BE2C (cell line): ENCODE data around the gene AP1M2.

Source experiments
- DNase-seq: peaks from one replicate; pipeline ENCODE4 v3.0.0-alpha.2; 2020
- H3K27me3 ChIP-seq: fragments of 250-450 bp; sonication (Bioruptor Pico); 2 replicates; pipeline ENCODE4 v1.5.1; 2020; ENCODE audit warnings: mild to moderate bottlenecking
- H3K36me3 ChIP-seq: fragments of 250-450 bp; sonication (Bioruptor Pico); 2 replicates; pipeline ENCODE4 v1.5.1; 2020; ENCODE audit warnings: mild to moderate bottlenecking
- H3K4me1 ChIP-seq: fragments of 250-450 bp; sonication (Bioruptor Pico); 2 replicates; pipeline ENCODE4 v1.5.1; 2020
- H3K4me3 ChIP-seq: 2 replicates; pipeline ENCODE4 v1.5.1; 2011; ENCODE audit warnings: low read depth, low read length
- H3K9me3 ChIP-seq: fragments of 250-450 bp; sonication (Bioruptor Pico); 2 replicates; pipeline ENCODE4 v1.5.1; 2020
- TF ChIP-seq, protein P1 (sequence below): IDR thresholded peaks from 2 replicates; pipeline ENCODE4 v1.5.1; 2012; ENCODE audit warnings: mild to moderate bottlenecking, low read depth, low read length

AP1M2 gene

DNA sequence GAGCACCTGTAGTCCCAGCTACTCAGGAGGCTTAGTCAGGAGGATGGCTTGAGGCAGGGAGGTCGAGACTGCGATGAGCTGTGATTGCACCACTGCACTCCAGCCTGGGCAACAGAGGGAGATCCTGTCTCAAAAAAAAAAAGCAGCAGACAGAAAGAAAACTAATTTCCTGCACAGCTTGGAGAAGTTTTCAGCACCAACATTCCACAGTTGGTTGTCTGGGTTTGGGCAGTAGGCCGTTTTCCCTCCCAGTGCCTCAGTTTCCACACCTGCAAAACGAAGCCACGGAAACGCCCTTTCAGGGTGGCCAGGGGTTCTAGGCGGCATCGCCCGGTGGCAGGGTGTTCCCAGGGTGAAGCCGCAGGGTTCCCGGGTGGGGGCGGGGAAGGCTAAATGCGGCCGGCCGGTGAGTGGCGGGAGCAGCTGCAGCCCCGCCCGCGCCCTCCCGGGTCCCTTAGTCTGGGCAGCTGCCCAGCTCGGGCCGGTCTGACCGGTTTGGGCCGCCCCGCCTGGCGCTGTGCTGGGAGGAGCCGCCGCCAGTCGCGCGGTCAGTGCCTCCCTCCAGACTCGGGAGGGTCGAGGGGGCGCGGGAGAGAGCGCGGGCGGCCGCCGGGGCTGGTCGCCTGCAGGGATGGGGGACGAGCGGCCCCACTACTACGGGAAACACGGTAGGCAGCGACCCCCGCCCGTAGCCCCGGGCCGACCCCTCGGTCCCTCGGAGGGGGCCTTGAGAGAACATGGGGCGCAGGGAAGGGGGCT lies 38.1 kb upstream of the AP1M2 start, which contains the start of gene SLC44A2:
Gene SLC44A2, plus strand, starts transcription at position 551 of the 759 bp plus-strand sequence. Its CDS starts 81 bp downstream, at position 632.
- Histone ChIP-seq H3K36me3 (no peaks in the 10 kb centered on the region), H3K4me3 (peak within 1 kb of the TSS; percentile 52), H3K4me1 (no peaks in the 10 kb centered on the region), H3K9me3 (no peaks in the 10 kb centered on the region), H3K27me3 (no peaks in the 10 kb centered on the region)
- peak; percentile 53 for DNase-seq
- TF ChIP-seq, protein P1, sequence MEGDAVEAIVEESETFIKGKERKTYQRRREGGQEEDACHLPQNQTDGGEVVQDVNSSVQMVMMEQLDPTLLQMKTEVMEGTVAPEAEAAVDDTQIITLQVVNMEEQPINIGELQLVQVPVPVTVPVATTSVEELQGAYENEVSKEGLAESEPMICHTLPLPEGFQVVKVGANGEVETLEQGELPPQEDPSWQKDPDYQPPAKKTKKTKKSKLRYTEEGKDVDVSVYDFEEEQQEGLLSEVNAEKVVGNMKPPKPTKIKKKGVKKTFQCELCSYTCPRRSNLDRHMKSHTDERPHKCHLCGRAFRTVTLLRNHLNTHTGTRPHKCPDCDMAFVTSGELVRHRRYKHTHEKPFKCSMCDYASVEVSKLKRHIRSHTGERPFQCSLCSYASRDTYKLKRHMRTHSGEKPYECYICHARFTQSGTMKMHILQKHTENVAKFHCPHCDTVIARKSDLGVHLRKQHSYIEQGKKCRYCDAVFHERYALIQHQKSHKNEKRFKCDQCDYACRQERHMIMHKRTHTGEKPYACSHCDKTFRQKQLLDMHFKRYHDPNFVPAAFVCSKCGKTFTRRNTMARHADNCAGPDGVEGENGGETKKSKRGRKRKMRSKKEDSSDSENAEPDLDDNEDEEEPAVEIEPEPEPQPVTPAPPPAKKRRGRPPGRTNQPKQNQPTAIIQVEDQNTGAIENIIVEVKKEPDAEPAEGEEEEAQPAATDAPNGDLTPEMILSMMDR: no peak

DNA sequence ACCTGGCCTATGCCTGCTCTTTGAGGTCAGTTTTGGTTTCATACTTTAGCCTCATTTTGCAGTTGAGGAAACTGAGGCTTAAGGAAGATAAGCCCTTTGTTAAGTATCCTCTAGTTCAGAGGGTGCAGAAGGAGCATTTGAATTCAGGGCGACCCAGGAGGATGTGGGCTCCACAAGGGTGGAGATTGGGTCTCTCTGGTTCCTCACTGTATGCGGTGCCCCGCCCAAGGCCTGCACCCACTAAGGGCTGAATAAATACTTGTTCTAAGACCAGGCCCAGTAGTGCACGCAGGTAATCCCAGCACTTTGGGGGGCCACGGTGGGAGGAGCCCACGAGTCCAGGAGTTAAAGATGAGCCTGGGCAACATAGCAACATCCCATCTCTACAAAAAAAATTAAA lies 37.5 kb upstream of the AP1M2 start:
- TF ChIP-seq, protein P1: no peak
- Histone ChIP-seq H3K36me3 (no peaks in the 10 kb centered on the region), H3K27me3 (no peaks in the 10 kb centered on the region), H3K9me3 (no peaks in the 10 kb centered on the region), H3K4me3 (no peak overlapping the region), H3K4me1 (no peaks in the 10 kb centered on the region)
- no peak for DNase-seq

DNA sequence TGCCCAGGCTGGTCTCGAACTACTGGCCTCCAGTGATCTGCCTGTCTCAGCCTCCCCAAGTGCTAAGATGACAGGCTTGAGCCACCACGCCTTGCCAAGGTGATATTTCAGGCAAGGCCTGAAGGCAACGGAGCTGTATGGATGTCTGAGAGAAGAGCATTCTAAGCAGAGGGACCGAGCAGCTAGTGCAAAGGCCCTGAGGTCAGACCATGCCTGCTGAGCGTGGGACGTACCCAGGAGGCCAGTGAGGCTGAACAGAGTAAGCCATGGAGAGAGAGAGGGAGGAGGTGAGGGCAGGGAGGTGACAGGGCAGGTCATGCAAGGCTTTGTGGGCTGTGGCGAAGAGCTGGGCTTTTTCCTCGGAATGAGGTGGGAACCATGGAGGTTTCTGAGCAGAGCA lies 34.9 kb upstream of the AP1M2 start:
- no peaks in the 10 kb centered on the region for H3K9me3 ChIP-seq
- no peaks in the 10 kb centered on the region for H3K36me3 ChIP-seq
- no peak for DNase-seq
- no peaks in the 10 kb centered on the region for H3K4me1 ChIP-seq
- no peak overlapping the region for H3K4me3 ChIP-seq
- TF ChIP-seq, protein P1: no peak
- no peaks in the 10 kb centered on the region for H3K27me3 ChIP-seq

DNA sequence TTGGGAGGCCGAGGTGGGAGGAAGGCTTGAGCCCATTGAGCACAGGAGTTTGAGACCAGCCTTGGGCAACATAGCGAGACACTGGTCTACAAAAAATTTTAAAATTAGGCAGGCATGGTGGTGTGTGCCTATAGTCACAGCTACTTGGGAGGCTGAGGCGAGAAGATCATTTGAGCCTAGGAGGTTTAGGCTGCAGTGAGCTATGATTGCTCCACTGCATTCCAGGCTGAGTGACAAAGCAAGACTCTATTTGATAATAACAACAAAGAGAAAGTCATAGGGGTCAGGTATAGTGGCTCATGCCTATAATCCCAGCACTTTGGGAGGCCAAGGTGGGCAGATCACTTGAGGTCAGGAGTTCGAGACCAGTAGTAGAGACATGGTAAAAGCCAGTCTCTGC lies 33.7 kb upstream of the AP1M2 start:
- Histone ChIP-seq H3K27me3 (no peaks in the 10 kb centered on the region), H3K36me3 (no peaks in the 10 kb centered on the region), H3K4me3 (no peak overlapping the region), H3K4me1 (no peaks in the 10 kb centered on the region), H3K9me3 (no peaks in the 10 kb centered on the region)
- TF ChIP-seq, protein P1: no peak
- DNase-seq: no peak

DNA sequence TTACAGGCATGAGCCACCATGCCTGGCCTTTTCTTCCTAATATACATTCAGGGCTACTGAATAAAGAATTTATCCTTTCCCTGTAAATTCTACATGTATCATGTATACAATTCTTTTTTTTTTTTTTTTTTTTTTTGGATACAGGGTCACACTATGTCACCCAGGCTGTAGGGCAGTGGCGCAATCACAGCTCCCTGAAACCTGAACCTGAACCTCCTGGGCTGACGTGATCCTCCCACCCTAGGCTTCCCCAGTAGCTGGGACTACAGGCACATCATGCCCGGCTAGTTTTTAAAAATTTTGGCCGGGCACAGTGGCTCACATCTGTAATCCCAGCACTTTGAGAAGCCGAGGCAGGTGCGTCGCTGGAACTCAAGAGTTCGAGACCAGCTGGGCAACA lies 31.7 kb upstream of the AP1M2 start:
- TF ChIP-seq, protein P1: no peak
- DNase-seq: no peak
- H3K9me3 ChIP-seq: no peaks in the 10 kb centered on the region
- H3K4me1 ChIP-seq: no peaks in the 10 kb centered on the region
- no peak overlapping the region for H3K4me3 ChIP-seq
- no peaks in the 10 kb centered on the region for H3K36me3 ChIP-seq
- H3K27me3 ChIP-seq: no peaks in the 10 kb centered on the region

DNA sequence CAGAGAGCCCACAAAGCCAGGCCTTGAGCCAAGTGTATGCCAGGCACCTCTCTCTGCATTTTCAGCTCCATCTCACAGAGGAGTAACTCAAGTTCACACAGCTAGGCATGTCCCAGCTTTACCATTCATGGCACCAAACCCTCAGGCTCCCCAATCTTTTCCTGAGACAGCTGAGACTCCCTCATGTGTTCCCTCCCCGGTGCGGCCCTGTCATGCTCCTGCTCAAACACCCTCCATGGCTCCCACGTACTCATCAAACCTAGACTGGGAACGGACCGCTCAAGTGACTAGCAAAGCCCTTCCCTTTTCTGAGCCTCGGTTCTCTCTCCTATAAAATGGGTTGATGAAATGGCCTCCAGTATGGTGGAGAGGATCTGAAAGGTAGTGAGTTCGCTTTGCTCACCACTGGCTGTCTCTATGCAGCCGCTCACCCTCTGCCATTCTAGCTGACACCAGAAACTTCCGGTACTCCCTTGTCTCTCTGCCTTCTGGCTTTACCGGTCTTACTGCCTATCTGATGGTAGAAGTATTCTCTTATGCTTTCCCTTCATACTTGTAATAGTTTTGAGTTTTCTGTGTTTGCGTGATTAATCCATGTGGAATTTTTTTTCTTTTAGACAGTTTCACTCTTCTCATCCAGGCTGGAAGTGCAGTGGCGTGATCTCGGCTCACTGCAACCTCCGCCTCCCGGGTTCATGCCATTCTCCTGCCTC lies 30.5 kb upstream of the AP1M2 start:
- no peak overlapping the region for H3K4me3 ChIP-seq
- H3K4me1 ChIP-seq: no peaks in the 10 kb centered on the region
- TF ChIP-seq, protein P1: no peak
- no peaks in the 10 kb centered on the region for H3K36me3 ChIP-seq
- no peaks in the 10 kb centered on the region for H3K27me3 ChIP-seq
- no peaks in the 10 kb centered on the region for H3K9me3 ChIP-seq
- no peak for DNase-seq
